DOHH2 (cell line): ENCODE measurements around the gene TMCC3.

Experiments used
- EZH2phosphoT487 ChIP-seq: fragments of 200-600 bp; sonication (generic); IDR thresholded peaks from 2 replicates; pipeline ENCODE4 v1.6.1; 2017; ENCODE audit warnings: borderline replicate concordance, mild to moderate bottlenecking, antibody characterized with exemption, low read length, moderate library complexity, mixed read lengths
- TF ChIP-seq, protein P1 (sequence below): fragments of 200-600 bp; sonication (generic); IDR thresholded peaks from one replicate; pipeline ENCODE4 v1.5.1; 2014; ENCODE audit warnings: antibody characterized with exemption, mild to moderate bottlenecking, low read depth, low read length; ENCODE audit not compliant: poor library complexity, severe bottlenecking

DNA sequence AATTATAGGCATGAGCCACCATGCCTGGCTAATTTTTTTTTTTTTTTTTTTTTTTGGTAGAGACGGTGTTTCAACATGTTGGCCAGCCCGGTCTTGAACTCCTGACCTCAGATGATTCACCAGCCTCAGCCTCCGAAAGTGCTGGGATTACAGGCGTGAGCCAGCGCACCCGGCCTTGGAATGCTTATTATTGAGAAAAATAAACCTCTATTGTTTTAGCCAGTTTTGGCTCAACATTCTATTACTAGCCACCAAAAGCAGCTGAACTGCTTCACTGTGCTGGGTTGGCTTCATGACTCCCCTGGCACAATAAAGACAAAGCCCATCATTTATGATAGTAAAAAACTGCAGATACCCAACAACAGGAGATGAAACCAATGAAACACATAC is 97.2 kb downstream of the TMCC3 start:
- TF ChIP-seq, protein P1, sequence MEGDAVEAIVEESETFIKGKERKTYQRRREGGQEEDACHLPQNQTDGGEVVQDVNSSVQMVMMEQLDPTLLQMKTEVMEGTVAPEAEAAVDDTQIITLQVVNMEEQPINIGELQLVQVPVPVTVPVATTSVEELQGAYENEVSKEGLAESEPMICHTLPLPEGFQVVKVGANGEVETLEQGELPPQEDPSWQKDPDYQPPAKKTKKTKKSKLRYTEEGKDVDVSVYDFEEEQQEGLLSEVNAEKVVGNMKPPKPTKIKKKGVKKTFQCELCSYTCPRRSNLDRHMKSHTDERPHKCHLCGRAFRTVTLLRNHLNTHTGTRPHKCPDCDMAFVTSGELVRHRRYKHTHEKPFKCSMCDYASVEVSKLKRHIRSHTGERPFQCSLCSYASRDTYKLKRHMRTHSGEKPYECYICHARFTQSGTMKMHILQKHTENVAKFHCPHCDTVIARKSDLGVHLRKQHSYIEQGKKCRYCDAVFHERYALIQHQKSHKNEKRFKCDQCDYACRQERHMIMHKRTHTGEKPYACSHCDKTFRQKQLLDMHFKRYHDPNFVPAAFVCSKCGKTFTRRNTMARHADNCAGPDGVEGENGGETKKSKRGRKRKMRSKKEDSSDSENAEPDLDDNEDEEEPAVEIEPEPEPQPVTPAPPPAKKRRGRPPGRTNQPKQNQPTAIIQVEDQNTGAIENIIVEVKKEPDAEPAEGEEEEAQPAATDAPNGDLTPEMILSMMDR = no peak
- no peak for TF ChIP-seq EZH2phosphoT487
